Measurements from ENCODE around the gene ATXN2L. TPM values are rescaled to one million over a fixed set of nuclear protein-coding genes. Genes with fewer than 3 reads are reported as not detected.
"Not testable (repeated sequence)": the region's sequence is repeated elsewhere in the genome, so short reads cannot be mapped to it uniquely, and the experiment has no call there.

Gene ATXN2L
- total RNA-seq, 2 experiments from 2014 or later = 298 to 319 TPM

- ATAC-seq (peak; percentile 43), DNase-seq (no peak)
- H3K4me1 Mint-ChIP-seq = peaks cover 20% of the 10 kb centered on the region
- intact Hi-C loops (cut with DNase I, micrococcal nuclease) = loop anchor here (1.0 to 5.0 kb wide), 7 partner anchors 16 to 71 kb away; partner anchors contain the start of genes ATXN2L (in 1 of the 2), NFATC2IP (in 1 of the 2), RABEP2 (in 1 of the 2) and SH2B1 (in 1 of the 2)
- CTCF ChIA-PET = interaction anchor here (0.8 to 3.4 kb wide), 4 partner anchors 9 to 66 kb away, joined by 3 to 23 read pairs (median 6); partner anchors contain the start of gene SH2B1
- H3K4me3 Mint-ChIP-seq = peak overlapping the region; percentile 85
- peaks cover 2% of the 10 kb centered on the region for H3K36me3 Mint-ChIP-seq (ENCODE audit: low read depth)
- no peaks in the 10 kb centered on the region for H3K9me3 Mint-ChIP-seq (ENCODE audit: low read depth)
- peak overlapping the region; percentile 76 for H3K27ac Mint-ChIP-seq
- H3K27me3 Mint-ChIP-seq = peaks cover 7% of the 10 kb centered on the region
- POLR2A ChIA-PET = interaction anchor here (1.2 to 1.6 kb wide), 3 partner anchors 15 to 66 kb away, joined by 3 to 5 read pairs (median 4); partner anchors contain the start of gene SH2B1
These were observed 56.6 kb downstream of the ATXN2L start for GRCh38 chr16:28879261-28879840.

- DNase-seq = peak; percentile 97
- Mint-ChIP-seq H3K36me3 (ENCODE audit: low read depth) (peaks cover 2% of the 10 kb centered on the region), H3K4me1 (peaks cover 20% of the 10 kb centered on the region), H3K4me3 (peak overlapping the region; percentile 85), H3K27ac (peak overlapping the region; percentile 76), H3K9me3 (ENCODE audit: low read depth) (no peaks in the 10 kb centered on the region), H3K27me3 (peaks cover 7% of the 10 kb centered on the region)
- peak; percentile 97 for ATAC-seq
- CTCF ChIA-PET = interaction anchor here (0.6 to 3.4 kb wide), 9 partner anchors 10 to 1752 kb away, joined by 3 to 23 read pairs (median 4); partner anchors contain the start of genes SH2B1 and SPNS1
- POLR2A ChIA-PET = interaction anchor here (1.2 to 1.6 kb wide), 3 partner anchors 16 to 65 kb away, joined by 3 to 5 read pairs (median 4); partner anchors contain the start of gene SH2B1
- intact Hi-C loops (cut with DNase I, micrococcal nuclease) = loop anchor here (1.0 to 5.0 kb wide), 8 partner anchors 17 to 70 kb away; partner anchors contain the start of genes TUFM (in 2 of the 2), ATXN2L (in 1 of the 2), NFATC2IP (in 1 of the 2) and RABEP2 (in 1 of the 2)
These were observed 57.2 kb downstream of the ATXN2L start for GRCh38 chr16:28879841-28880588.

GRCh38 chr16:28880589-28880915, 57.8 kb downstream of the ATXN2L start:
- ATAC-seq (no peak), DNase-seq (no peak)
- ChIA-PET CTCF (interaction anchor here (0.6 to 3.4 kb wide), 8 partner anchors 10 to 1752 kb away, joined by 3 to 23 read pairs (median 4); partner anchors contain the start of gene SPNS1), POLR2A (interaction anchor here (1.2 to 1.6 kb wide), 2 partner anchors 18 to 65 kb away, joined by 3 to 5 read pairs; no protein-coding TSS in a partner anchor)
- Mint-ChIP-seq H3K4me3 (peak overlapping the region; percentile 85), H3K36me3 (ENCODE audit: low read depth) (peaks cover 2% of the 10 kb centered on the region), H3K9me3 (ENCODE audit: low read depth) (no peaks in the 10 kb centered on the region), H3K27ac (no peak overlapping the region), H3K4me1 (peaks cover 20% of the 10 kb centered on the region), H3K27me3 (peaks cover 7% of the 10 kb centered on the region)
- intact Hi-C loops (cut with DNase I, micrococcal nuclease) = loop anchor here in 1 of 2 experiments (1.0 kb wide), 2 partner anchors 34 to 56 kb away; partner anchors contain the start of gene TUFM

- POLR2A ChIA-PET = interaction anchor here (1.2 kb wide), 1 partner anchor 18 kb away, joined by 5 read pairs; no protein-coding TSS in a partner anchor
- intact Hi-C loops (cut with DNase I, micrococcal nuclease) = loop anchor here in 1 of 2 experiments (1.0 kb wide), 2 partner anchors 35 to 55 kb away; partner anchors contain the start of gene TUFM
- Mint-ChIP-seq H3K4me3 (peak overlapping the region; percentile 85), H3K9me3 (ENCODE audit: low read depth) (no peaks in the 10 kb centered on the region), H3K36me3 (ENCODE audit: low read depth) (peaks cover 2% of the 10 kb centered on the region), H3K4me1 (peaks cover 20% of the 10 kb centered on the region), H3K27me3 (peaks cover 7% of the 10 kb centered on the region), H3K27ac (no peak overlapping the region)
- DNase-seq (no peak), ATAC-seq (no peak)
- CTCF ChIA-PET = interaction anchor here (0.7 to 3.4 kb wide), 4 partner anchors 34 to 142 kb away, joined by 3 to 23 read pairs (median 4); no protein-coding TSS in a partner anchor
These were observed 58.2 kb downstream of the ATXN2L start for GRCh38 chr16:28880955-28881354.

GRCh38 chr16:28881565-28881964, 58.8 kb downstream of the ATXN2L start:
- intact Hi-C loops (cut with DNase I, micrococcal nuclease); H3K27me3 Mint-ChIP-seq; H3K4me3 Mint-ChIP-seq; H3K9me3 Mint-ChIP-seq (ENCODE audit: low read depth); POLR2A ChIA-PET; H3K36me3 Mint-ChIP-seq (ENCODE audit: low read depth); ATAC-seq; H3K27ac Mint-ChIP-seq; DNase-seq: not testable (repeated sequence)
- H3K4me1 Mint-ChIP-seq = peaks cover 20% of the 10 kb centered on the region
- CTCF ChIA-PET = interaction anchor here (1.6 kb wide), 1 partner anchor 35 kb away, joined by 4 read pairs; no protein-coding TSS in a partner anchor

GRCh38 chr16:28882551-28883160, 59.9 kb downstream of the ATXN2L start:
- POLR2A ChIA-PET = interaction anchor here (0.7 kb wide), 1 partner anchor 1146 kb away, joined by 3 read pairs; no protein-coding TSS in a partner anchor

GRCh38 chr16:28883221-28883996, 60.6 kb downstream of the ATXN2L start:
- H3K27me3 Mint-ChIP-seq = peaks cover 7% of the 10 kb centered on the region
- no peaks in the 10 kb centered on the region for H3K9me3 Mint-ChIP-seq (ENCODE audit: low read depth)
- no peak for DNase-seq
- H3K36me3 Mint-ChIP-seq (ENCODE audit: low read depth) = peaks cover 2% of the 10 kb centered on the region
- H3K4me3 Mint-ChIP-seq = no peak overlapping the region
- ChIA-PET POLR2A (interaction anchor here (0.7 kb wide), 1 partner anchor 1145 kb away, joined by 3 read pairs; no protein-coding TSS in a partner anchor), CTCF (no interaction called here)
- H3K4me1 Mint-ChIP-seq = peaks cover 20% of the 10 kb centered on the region
- intact Hi-C loops (cut with DNase I, micrococcal nuclease) = no loop called here
- H3K27ac Mint-ChIP-seq = no peak overlapping the region
- ATAC-seq = no peak

More at GRCh38 chr16:28882551-28883160, 59.9 kb downstream of the ATXN2L start:
- ATAC-seq (no peak), DNase-seq (no peak)
- CTCF ChIA-PET = no interaction called here
- Mint-ChIP-seq H3K4me1 (peaks cover 20% of the 10 kb centered on the region), H3K36me3 (ENCODE audit: low read depth) (peaks cover 2% of the 10 kb centered on the region), H3K27ac (no peak overlapping the region), H3K27me3 (peaks cover 7% of the 10 kb centered on the region), H3K9me3 (ENCODE audit: low read depth) (no peaks in the 10 kb centered on the region), H3K4me3 (no peak overlapping the region)
- intact Hi-C loops (cut with DNase I, micrococcal nuclease) = no loop called here

GRCh38 chr16:28884045-28884444, 61.2 kb downstream of the ATXN2L start:
- intact Hi-C loops (cut with DNase I, micrococcal nuclease) = no loop called here
- ChIA-PET CTCF (no interaction called here), POLR2A (no interaction called here)
- H3K36me3 Mint-ChIP-seq (ENCODE audit: low read depth) = peaks cover 2% of the 10 kb centered on the region
- no peak for DNase-seq
- no peak overlapping the region for H3K27ac Mint-ChIP-seq
- ATAC-seq = no peak
- H3K9me3 Mint-ChIP-seq (ENCODE audit: low read depth) = no peaks in the 10 kb centered on the region
- H3K27me3 Mint-ChIP-seq = peaks cover 7% of the 10 kb centered on the region
- peaks cover 15% of the 10 kb centered on the region for H3K4me1 Mint-ChIP-seq
- H3K4me3 Mint-ChIP-seq = no peak overlapping the region

Data from activated CD4-positive, alpha-beta T cell treated with anti-CD3 and anti-CD28 coated beads for 36 hours (primary cell).